T-helper 2 cell treated with Interferon-gamma antibody and Interleukin-4, amounts not matched to agents 5 μg/mL and 100 μg/mL, for 36 hours (primary cell): Measurements from ENCODE around the gene ANO8.
"Not testable (repeated sequence)": the region's sequence is repeated elsewhere in the genome, so short reads cannot be mapped to it uniquely, and the experiment has no call there.

Source experiments
- DNase-seq: peaks from one replicate; pipeline ENCODE4 v3.0.0; 2021; ENCODE audit warnings: low spot score
- H3K27ac Mint-ChIP-seq: one replicate; pipeline ENCODE4 v1.8.0; 2021; ENCODE audit warnings: mild to moderate bottlenecking, mixed read lengths
- H3K27me3 Mint-ChIP-seq: one replicate; pipeline ENCODE4 v1.8.0; 2021; ENCODE audit warnings: low read depth, mixed read lengths
- H3K36me3 Mint-ChIP-seq: one replicate; pipeline ENCODE4 v1.8.0; 2021; ENCODE audit warnings: low read depth, mixed read lengths
- H3K4me1 Mint-ChIP-seq: one replicate; pipeline ENCODE4 v1.8.0; 2021; ENCODE audit warnings: low read depth, mixed read lengths
- H3K4me3 Mint-ChIP-seq: one replicate; pipeline ENCODE4 v1.8.0; 2022; ENCODE audit warnings: mild to moderate bottlenecking, moderate library complexity, mixed read lengths
- H3K9me3 Mint-ChIP-seq: one replicate; pipeline ENCODE4 v1.8.0; 2021; ENCODE audit warnings: mixed read lengths

ANO8 gene

GRCh38 chr19:17286752-17287151, 47.9 kb downstream of the ANO8 start:
- H3K36me3 Mint-ChIP-seq, result no peaks in the 10 kb centered on the region
- no peak overlapping the region for H3K4me3 Mint-ChIP-seq
- DNase-seq, result no peak
- H3K27ac Mint-ChIP-seq, result no peak overlapping the region
- H3K4me1 Mint-ChIP-seq, result peaks cover 7% of the 10 kb centered on the region
- no peaks in the 10 kb centered on the region for H3K27me3 Mint-ChIP-seq
- no peaks in the 10 kb centered on the region for H3K9me3 Mint-ChIP-seq

GRCh38 chr19:17286263-17286662, 48.4 kb downstream of the ANO8 start:
- no peak for DNase-seq
- no peaks in the 10 kb centered on the region for H3K9me3 Mint-ChIP-seq
- H3K27ac Mint-ChIP-seq, result no peak overlapping the region
- no peaks in the 10 kb centered on the region for H3K36me3 Mint-ChIP-seq
- H3K27me3 Mint-ChIP-seq, result no peaks in the 10 kb centered on the region
- no peak overlapping the region for H3K4me3 Mint-ChIP-seq
- peaks cover 6% of the 10 kb centered on the region for H3K4me1 Mint-ChIP-seq

- Mint-ChIP-seq H3K36me3 (no peaks in the 10 kb centered on the region), H3K9me3 (no peaks in the 10 kb centered on the region), H3K4me3 (no peak overlapping the region), H3K27me3 (no peaks in the 10 kb centered on the region), H3K27ac (no peak overlapping the region), H3K4me1 (peaks cover 6% of the 10 kb centered on the region)
- no peak for DNase-seq
These were observed 49.1 kb downstream of the ANO8 start for GRCh38 chr19:17285415-17286135.

GRCh38 chr19:17283504-17283996, 51.1 kb downstream of the ANO8 start:
- H3K27ac Mint-ChIP-seq, result peak overlapping the region; percentile 31
- no peak for DNase-seq
- no peaks in the 10 kb centered on the region for H3K9me3 Mint-ChIP-seq

GRCh38 chr19:17282488-17283125, 52.0 kb downstream of the ANO8 start:
- H3K27ac Mint-ChIP-seq, result peak overlapping the region; percentile 75
- peaks cover under 1% of the 10 kb centered on the region for H3K36me3 Mint-ChIP-seq
- peaks cover 6% of the 10 kb centered on the region for H3K4me1 Mint-ChIP-seq
- no peaks in the 10 kb centered on the region for H3K27me3 Mint-ChIP-seq
- H3K4me3 Mint-ChIP-seq, result peak overlapping the region; percentile 89
- peak; percentile 81 for DNase-seq
- no peaks in the 10 kb centered on the region for H3K9me3 Mint-ChIP-seq

More at GRCh38 chr19:17283504-17283996, 51.1 kb downstream of the ANO8 start:
- Mint-ChIP-seq H3K36me3 (no peaks in the 10 kb centered on the region), H3K27me3 (no peaks in the 10 kb centered on the region), H3K4me1 (peaks cover 6% of the 10 kb centered on the region), H3K4me3 (no peak overlapping the region)

- Mint-ChIP-seq H3K27ac (peak within 1 kb of the TSS; percentile 75), H3K4me3 (peak within 1 kb of the TSS; percentile 89), H3K9me3 (no peaks in the 10 kb centered on the region), H3K4me1 (peaks cover 6% of the 10 kb centered on the region), H3K36me3 (peaks cover 8% of the 10 kb centered on the region), H3K27me3 (no peaks in the 10 kb centered on the region)
- DNase-seq, result peak; percentile 41
These were observed 53.0 kb downstream of the ANO8 start, which contains the start of gene ANKLE1 for GRCh38 chr19:17281391-17282304. TSS of gene ANKLE1 (plus strand) at chr19:17281901. CDS start at chr19:17281921, 20 bp downstream.

- Mint-ChIP-seq H3K4me3 (no peak overlapping the region), H3K4me1 (peaks cover 6% of the 10 kb centered on the region), H3K27ac (no peak overlapping the region), H3K9me3 (no peaks in the 10 kb centered on the region), H3K27me3 (no peaks in the 10 kb centered on the region), H3K36me3 (peaks cover 22% of the 10 kb centered on the region)
- DNase-seq, result no peak
These were observed 55.2 kb downstream of the ANO8 start for GRCh38 chr19:17279436-17279835.

GRCh38 chr19:17275441-17276175, 59.0 kb downstream of the ANO8 start:
- Mint-ChIP-seq H3K4me3 (no peak overlapping the region), H3K27ac (no peak overlapping the region), H3K36me3 (peaks cover 33% of the 10 kb centered on the region), H3K27me3 (no peaks in the 10 kb centered on the region), H3K4me1 (no peaks in the 10 kb centered on the region), H3K9me3 (no peaks in the 10 kb centered on the region)
- DNase-seq, result no peak

- peaks cover 33% of the 10 kb centered on the region for H3K36me3 Mint-ChIP-seq
- H3K4me1 Mint-ChIP-seq, result not testable (repeated sequence)
These were observed 59.8 kb downstream of the ANO8 start for GRCh38 chr19:17274892-17275291.

More at GRCh38 chr19:17274892-17275291, 59.8 kb downstream of the ANO8 start:
- not testable (repeated sequence) for H3K27me3 Mint-ChIP-seq, DNase-seq, H3K9me3 Mint-ChIP-seq, H3K27ac Mint-ChIP-seq, H3K4me3 Mint-ChIP-seq
